GM19238 (cell line): Measurements from ENCODE around the gene ETFB.

Experiments
- DNase-seq: peaks from one replicate; pipeline ENCODE4 v3.0.0; 2011; ENCODE audit warnings: low spot score; ENCODE audit not compliant: insufficient read length

Gene ETFB

DNA sequence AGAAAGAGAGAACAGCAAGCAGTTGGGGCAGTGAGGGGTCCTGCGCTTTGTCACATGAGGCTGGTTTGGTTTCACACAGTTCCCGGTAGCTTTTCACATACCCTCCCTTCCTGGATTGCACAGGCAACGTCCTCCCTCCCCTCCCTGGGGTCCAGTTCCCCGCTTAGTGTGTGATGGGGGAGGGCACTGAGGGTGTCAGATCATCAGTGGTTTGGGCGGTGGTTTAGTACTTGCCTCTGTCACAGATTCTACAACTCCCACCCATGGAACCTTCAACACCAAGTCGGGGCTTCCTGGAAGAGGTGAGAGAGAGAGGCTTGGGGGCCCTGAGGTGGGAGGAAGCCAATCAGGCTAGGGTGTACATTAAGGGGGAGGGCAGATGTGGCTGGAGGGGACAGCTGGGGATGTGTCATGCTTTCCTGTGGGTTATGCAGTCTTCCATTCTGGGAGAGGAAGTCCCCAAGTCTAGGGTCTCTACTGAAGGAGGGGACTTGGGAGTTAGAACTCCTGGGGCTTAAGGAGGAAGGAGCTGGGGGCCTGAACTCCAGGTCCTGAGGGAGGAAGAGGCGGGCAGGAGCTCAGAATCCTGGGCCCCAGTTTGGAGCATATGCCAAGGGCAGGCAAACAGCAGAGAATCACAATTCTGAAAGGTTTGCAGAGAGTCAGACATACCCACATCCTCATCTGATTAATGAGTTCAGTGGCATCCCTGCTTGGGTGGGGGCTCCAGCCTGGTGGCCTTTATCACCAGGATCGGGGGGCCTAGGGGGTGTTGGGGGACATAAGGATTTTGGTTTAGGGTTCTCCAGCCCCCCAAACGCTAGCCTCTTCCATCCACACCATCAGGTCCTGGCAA is 6.7 kb upstream of the ETFB start, which contains the start of gene NKG7:
Gene NKG7, minus strand, starts transcription at position 6 of the 856 bp plus-strand sequence. CDS start 119 bp downstream, outside the sequence.
- peak; percentile 30 for DNase-seq

GRCh38 chr19:51372021-51372648 is 5.9 kb upstream of the ETFB start:
- DNase-seq, result no peak

GRCh38 chr19:51371186-51371690 is 5.0 kb upstream of the ETFB start:
- DNase-seq, result no peak

DNA sequence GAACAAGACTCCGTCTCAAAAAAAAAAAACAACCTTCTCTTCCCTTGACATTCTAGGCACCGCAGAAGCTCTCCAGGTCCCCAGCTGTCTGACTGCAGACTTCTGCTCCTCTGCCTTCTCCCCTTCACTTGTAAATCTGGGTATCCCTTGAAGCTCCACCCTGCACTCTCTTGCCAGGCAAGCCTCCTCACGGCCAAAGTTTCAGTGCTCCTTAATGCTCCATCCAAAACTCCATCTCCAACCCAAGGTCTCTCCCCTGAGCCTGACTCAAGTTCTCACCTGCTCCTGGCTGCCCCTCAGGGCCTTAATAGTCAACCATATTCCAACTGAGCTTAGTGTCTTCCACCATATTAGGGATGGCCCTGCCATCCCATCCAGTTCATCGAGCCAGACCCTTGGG is 4.0 kb upstream of the ETFB start:
- no peak for DNase-seq

GRCh38 chr19:51368366-51369282 is 2.4 kb upstream of the ETFB start, which contains the start of gene CLDND2:
TSS of gene CLDND2 (minus strand) at chr19:51369003. CDS start at chr19:51368577, 426 bp downstream.
- DNase-seq, result no peak

DNA sequence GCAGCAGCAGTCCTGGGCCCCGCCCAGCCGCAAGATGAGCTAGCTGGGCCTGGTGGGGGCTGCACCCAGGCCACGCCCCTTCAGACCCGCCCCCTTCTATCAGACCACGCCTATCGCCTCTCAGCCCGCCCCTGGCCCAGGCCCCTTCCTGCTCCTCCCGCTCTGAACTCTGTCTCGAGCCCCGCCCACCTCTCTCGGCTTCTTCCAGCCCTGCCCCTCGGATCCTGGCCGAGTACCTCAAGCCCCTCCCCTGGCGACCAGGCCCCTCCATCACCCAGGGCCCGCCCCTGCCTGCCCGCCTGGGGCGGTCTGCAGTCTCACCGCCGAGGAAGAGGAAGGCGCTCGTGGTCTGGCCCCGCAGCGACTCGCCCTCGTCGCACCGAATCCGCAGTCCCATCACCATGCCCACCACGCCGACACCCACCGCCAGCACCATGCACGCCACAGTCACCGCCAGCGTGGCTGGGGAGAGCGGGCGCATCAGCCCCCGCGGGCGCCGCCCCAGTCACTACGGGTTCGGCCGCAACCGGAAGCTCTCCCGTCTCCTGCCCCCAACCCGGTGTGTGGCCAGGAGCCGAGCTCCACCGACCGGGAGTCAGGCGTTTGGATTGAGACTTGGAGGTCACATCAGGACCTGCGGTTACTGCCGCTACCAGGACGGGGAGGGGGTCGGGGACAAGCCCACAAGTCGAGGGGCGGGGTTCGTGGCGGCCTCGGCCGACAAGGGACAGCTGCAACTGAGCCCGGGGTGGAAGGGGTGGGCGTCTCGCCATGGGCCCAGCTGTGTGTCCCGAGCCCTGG is 1.6 kb upstream of the ETFB start:
- peak; percentile 93 for DNase-seq

DNA sequence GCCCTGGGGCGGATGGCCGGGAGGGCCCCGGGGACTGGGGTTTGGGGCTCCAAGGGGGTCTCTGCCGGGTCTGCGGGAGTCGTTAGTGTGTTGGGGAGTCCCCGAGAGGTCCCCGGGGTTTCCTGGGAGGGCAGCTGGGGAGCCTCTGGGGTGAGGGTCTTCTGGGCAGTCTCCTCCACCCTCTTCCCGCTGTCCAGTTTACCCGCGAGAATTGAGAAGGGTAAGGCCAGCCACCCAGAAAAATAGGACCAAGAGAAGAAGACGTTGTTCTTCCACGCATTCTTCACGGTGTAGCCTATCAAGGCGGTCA is 1.0 kb upstream of the ETFB start:
- DNase-seq, result peak; percentile 20

DNA sequence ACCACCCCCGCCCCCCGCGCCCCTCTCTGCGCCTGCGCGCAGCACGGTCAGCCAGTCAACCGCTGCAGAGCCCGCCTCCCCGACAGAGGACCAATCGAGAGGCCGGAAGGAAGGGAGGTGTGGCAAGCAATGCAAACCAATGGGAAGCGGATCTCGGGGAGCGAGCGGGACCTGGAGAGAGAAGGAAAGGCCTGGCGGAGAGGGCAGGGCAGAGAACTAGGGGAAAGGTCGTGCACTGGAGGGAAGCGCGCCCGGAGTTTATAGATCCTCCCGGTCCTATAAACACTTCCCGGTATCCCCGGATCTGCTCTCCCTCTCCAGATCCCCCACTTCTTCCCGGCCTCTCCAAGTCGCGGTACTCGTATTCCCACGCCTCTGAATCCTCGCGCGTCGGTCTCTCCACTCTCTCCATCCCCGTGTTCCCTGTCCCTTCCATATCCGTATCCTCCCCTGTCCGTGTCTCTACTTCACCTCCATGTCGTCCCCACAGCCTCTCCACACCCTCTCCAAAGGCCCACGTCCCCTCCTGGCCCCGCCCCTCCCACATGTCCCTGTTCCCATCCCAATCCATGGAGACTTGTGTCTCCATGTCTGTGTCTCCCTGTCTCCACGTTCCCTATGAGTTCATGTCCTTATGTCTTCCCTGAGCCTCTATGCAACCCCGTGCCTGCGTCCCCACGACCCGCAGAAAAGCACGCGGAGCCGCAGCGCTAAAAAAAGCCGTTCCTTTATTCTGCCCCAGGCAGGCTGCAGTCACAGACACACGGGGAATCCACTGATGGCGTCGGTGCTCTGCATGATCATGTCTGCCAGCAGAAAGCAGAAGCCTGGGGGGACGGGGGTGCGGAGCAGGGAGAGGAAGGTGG is 434 bp upstream of the ETFB start:
- peak; percentile 96 for DNase-seq

DNA sequence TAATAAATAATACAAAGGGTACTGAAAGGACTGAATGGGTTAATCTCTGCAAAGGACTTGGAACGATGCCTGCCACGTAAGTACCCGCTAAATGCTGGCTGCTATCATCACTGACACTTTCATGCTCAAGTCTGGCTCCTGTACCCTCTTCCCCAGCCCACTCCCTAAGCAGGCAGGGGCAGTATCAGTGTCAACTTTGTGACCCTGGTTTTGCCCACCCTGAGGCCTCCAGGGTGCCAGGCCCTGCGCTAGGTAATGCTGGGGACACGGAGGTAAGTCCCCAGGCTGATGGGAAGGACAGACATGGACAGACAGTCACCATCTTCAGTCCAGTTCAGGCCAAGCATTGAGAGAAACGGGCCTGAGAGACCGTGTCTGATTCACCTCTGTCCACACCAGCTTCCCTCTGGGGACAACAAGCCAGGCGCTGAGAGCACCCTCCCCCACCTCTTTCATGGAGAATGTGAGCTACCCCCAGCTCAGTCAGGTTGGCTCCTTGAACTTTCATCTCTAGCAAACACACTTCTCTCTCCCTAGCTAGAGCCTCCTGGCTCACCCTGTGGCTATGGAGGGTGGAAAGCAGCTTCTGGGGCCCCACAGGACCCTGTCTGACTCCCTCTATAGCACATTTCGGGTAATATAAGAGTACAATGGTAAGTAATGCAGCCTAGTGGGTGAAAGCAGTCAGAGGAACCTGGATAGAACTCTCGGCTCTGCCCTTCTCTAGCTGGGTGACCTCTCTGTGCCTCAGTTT is 800 bp downstream of the ETFB start:
- DNase-seq, result peak; percentile 17

DNA sequence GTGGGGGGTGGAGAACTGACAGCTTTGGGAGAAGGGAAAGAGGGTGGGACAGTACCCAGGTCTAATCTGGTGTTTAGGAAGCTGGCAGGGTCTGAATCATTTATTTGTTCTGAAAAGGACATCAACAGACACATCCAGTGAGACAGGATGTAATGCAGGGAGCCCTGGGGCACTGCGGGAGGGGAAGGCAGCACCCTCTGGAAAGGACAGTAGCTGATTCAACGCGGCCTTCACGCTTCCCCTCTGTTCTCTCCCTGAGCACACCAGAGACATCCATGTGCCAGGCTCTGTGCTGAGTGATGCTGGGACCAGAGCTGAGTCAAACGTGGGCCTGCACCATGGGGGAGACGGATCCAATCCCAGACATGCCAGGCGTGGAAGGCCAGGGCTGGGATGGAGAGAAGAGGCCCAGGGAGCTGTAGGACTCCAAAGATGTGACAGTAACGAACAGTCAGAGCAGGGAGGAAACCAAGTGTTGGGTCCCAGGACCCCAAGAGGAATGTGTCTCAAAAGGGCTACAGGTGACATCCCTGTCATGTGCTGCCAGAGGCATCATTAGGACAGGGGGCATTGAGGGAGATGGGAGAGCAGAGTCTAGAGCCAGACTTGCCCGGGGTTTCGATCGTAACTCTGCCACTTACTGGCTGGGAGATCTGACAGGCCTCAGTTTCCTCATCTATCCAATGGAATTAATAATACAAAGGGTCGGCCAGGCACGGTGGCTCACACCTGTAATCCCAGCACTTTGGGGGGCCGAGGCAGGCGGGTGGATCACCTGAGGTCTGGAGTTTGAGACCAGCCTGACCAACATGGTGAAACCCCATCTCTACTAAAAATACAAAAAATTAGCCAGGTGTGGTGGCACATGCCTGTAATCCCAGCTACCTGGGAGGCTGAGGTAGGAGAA is 1.7 kb downstream of the ETFB start:
- DNase-seq, result no peak

DNA sequence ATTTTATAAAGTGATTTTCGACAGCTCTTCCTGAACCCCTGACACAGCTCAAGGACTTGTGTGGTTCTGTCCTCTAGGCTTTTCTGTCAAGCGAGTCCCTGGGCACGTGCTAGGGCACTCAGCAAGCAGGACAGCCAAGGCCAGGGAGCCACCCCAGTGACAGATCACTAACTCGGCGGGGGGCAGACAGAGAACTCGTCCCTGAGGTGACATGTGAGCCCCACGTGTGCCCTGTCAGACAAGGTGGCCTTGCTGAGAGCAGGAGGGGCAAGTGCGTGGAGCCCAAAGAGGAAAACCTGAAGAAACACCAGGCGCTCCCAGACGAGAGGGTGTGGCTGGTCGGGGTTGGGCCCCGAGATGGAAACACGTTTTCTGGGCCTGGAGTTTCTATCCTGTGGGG is 4.9 kb downstream of the ETFB start:
- no peak for DNase-seq

- no peak for DNase-seq
Observed at GRCh38 chr19:51359294-51359693, 6.9 kb downstream of the ETFB start.

DNA sequence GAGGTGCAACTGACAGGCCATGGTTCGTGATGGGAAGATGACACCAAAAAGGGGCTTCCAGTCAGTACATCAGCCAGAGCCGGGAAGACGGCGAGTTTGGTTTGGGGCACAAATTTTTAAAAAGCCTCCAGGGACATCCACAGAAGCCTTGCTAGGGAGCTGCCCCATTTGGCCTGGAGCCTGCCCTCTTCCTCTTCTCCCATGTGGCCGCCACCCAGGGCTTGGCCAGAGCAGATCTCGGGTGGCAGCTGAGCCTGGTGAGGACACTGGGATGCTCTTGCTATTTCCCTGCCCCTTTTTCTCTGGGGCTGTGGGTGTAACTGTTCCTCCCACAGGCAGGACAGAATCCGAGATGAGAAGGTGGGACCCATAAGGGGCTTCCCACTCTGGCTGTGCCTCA is 8.2 kb downstream of the ETFB start:
- DNase-seq, result no peak

- DNase-seq, result no peak
Observed at GRCh38 chr19:51356159-51356801, 9.9 kb downstream of the ETFB start.

DNA sequence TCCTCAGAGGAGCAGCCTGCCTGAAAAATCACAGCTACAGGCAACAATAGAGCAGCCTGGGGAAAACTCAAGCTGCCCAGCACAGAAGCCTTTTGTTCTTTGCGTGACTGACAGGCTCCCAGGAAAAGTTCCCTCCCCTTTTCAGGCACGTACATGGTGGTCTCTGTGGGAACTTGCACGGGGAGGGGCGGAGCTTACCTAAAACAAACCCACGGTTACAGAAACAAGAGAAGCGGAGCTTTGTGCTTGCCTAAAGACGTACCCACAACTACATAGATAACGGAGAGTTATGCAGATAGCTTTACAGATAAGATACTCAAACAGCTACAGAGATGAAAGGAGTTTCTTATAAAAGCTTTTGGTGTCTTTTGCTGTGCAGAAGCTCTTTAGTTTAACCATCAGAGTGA is 11.4 kb downstream of the ETFB start:
- DNase-seq, result no peak

DNA sequence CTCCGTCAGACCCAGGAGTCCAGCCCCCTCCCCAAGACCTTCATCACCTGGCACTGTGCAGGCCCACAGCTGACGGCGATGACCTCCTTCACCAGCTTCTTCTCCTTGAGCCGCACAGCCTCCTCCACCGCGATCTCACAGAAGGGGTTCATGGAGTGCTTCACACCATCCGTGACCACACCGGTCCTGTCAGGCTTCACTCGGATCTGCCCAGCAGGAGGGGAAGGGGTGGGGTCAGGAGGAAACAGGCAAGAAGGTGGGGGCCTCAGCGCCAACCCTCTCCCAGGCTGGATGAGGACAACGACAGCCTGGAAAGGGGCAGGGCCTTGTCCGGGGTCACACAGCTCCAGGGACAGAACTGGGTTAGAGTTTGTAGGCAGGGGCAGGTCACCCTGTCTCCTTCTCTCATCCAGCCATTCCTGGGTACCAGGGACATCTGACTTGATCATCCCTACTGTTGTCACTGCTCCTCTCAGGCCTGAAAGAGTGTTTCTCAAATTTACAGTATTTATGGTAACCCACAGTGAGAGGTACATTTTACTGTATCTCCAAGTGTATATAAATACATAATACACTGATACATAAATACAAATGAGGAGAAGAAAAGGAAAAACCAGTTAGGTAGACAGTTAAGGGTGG is 12.0 kb downstream of the ETFB start:
- DNase-seq, result no peak

- DNase-seq, result no peak
Observed at GRCh38 chr19:51352783-51353360, 13.3 kb downstream of the ETFB start.
